ENCODE data around the gene SLC6A4.

The SLC6A4 gene

GRCh38 chr17:30217746-30218245, 17.7 kb downstream of the SLC6A4 start:
- Mint-ChIP-seq H3K4me1 (peaks cover 24% of the 10 kb centered on the region), H3K27me3 (ENCODE audit: low read depth, poor library complexity) (peaks cover 18% of the 10 kb centered on the region), H3K27ac (no peak overlapping the region), H3K9me3 (no peaks in the 10 kb centered on the region), H3K4me3 (no peak overlapping the region), H3K36me3 (ENCODE audit: low read depth) (no peaks in the 10 kb centered on the region)
- no peak for DNase-seq
- no peak for TF ChIP-seq CTCF (IDR thresholded peaks at IDR 0.05)

- no peak overlapping the region for H3K4me3 Mint-ChIP-seq
- no peak for TF ChIP-seq CTCF (IDR thresholded peaks at IDR 0.05)
- H3K27me3 Mint-ChIP-seq (ENCODE audit: low read depth, poor library complexity): peaks cover 16% of the 10 kb centered on the region
- no peak overlapping the region for H3K27ac Mint-ChIP-seq
- no peaks in the 10 kb centered on the region for H3K9me3 Mint-ChIP-seq
- H3K36me3 Mint-ChIP-seq (ENCODE audit: low read depth): no peaks in the 10 kb centered on the region
- H3K4me1 Mint-ChIP-seq: peaks cover 19% of the 10 kb centered on the region
- DNase-seq: no peak
Measured at GRCh38 chr17:30217054-30217453, 18.4 kb downstream of the SLC6A4 start.

GRCh38 chr17:30212750-30213149, 22.7 kb downstream of the SLC6A4 start:
- peaks cover 26% of the 10 kb centered on the region for H3K27me3 Mint-ChIP-seq (ENCODE audit: low read depth, poor library complexity)
- H3K4me3 Mint-ChIP-seq: no peak overlapping the region
- no peak overlapping the region for H3K27ac Mint-ChIP-seq
- no peaks in the 10 kb centered on the region for H3K9me3 Mint-ChIP-seq
- no peak for DNase-seq
- H3K36me3 Mint-ChIP-seq (ENCODE audit: low read depth): no peaks in the 10 kb centered on the region
- no peaks in the 10 kb centered on the region for H3K4me1 Mint-ChIP-seq
- no peak for TF ChIP-seq CTCF (IDR thresholded peaks at IDR 0.05)

- Mint-ChIP-seq H3K27me3 (ENCODE audit: low read depth, poor library complexity) (peaks cover 28% of the 10 kb centered on the region), H3K36me3 (ENCODE audit: low read depth) (no peaks in the 10 kb centered on the region), H3K27ac (no peak overlapping the region), H3K9me3 (no peaks in the 10 kb centered on the region), H3K4me3 (no peak overlapping the region), H3K4me1 (no peaks in the 10 kb centered on the region)
- no peak for DNase-seq
- TF ChIP-seq CTCF (IDR thresholded peaks at IDR 0.05): no peak
Measured at GRCh38 chr17:30211371-30211770, 24.1 kb downstream of the SLC6A4 start.

- TF ChIP-seq CTCF (IDR thresholded peaks at IDR 0.05): no peak
- Mint-ChIP-seq H3K36me3 (ENCODE audit: low read depth) (no peaks in the 10 kb centered on the region), H3K4me1 (no peaks in the 10 kb centered on the region), H3K9me3 (no peaks in the 10 kb centered on the region), H3K27ac (no peak overlapping the region), H3K27me3 (ENCODE audit: low read depth, poor library complexity) (peaks cover 28% of the 10 kb centered on the region), H3K4me3 (no peak overlapping the region)
- no peak for DNase-seq
Measured at GRCh38 chr17:30210901-30211300, 24.6 kb downstream of the SLC6A4 start.

GRCh38 chr17:30210366-30210765, 25.1 kb downstream of the SLC6A4 start:
- Mint-ChIP-seq H3K4me1 (no peaks in the 10 kb centered on the region), H3K27ac (no peak overlapping the region), H3K36me3 (ENCODE audit: low read depth) (no peaks in the 10 kb centered on the region), H3K4me3 (no peak overlapping the region), H3K27me3 (ENCODE audit: low read depth, poor library complexity) (peaks cover 28% of the 10 kb centered on the region), H3K9me3 (no peaks in the 10 kb centered on the region)
- no peak for TF ChIP-seq CTCF (IDR thresholded peaks at IDR 0.05)
- DNase-seq: no peak
